K562 (cell line): Measurements from ENCODE around the gene CSNK1A1. TPM values are rescaled to one million over a fixed set of nuclear protein-coding genes. Genes with fewer than 3 reads are reported as not detected.

Source experiments
- CBFA2T3 ChIP-seq: fragments of 450-650 bp; IDR thresholded peaks from 2 replicates; pipeline ENCODE4 v1.6.1; 2017
- FOXJ3 ChIP-seq: sonication (generic); formaldehyde crosslinking; IDR thresholded peaks from 2 replicates; pipeline ENCODE4 v1.4.0; 2020; ENCODE audit warnings: mild to moderate bottlenecking, missing genetic modification reagents
- FUS ChIP-seq: fragments of 200-400 bp; formaldehyde crosslinking; optimal IDR thresholded peaks from 2 replicates; pipeline ENCODE3; 2017; ENCODE audit warnings: low read depth, low read length
- JUN ChIP-seq, 2 experiments: sonication (generic) in 1 of 2; formaldehyde crosslinking in 1 of 2; IDR thresholded peaks; 2 replicates each; pipeline versions ENCODE4 v1.6.1 to v1.8.0; 2012 to 2022; ENCODE audit warnings: borderline replicate concordance in 2 of 2, mild to moderate bottlenecking in 2 of 2, improper control_type of control experiment in 1 of 2, low read depth in 1 of 2, low read length in 1 of 2, missing genetic modification reagents in 1 of 2
- LEF1 ChIP-seq: fragments of 450-650 bp; IDR thresholded peaks from 2 replicates; pipeline ENCODE4 v1.6.1; 2016; ENCODE audit warnings: mild to moderate bottlenecking
- NR3C1 ChIP-seq: sonication (generic); formaldehyde crosslinking; IDR thresholded peaks from 2 replicates; pipeline ENCODE4 v1.8.1; 2022; ENCODE audit warnings: missing genetic modification reagents
- OTX1 ChIP-seq: fragments of 450-650 bp; formaldehyde crosslinking; IDR thresholded peaks from 2 replicates; pipeline ENCODE4 v1.4.0; 2022; ENCODE audit warnings: mild to moderate bottlenecking
- PHB2 ChIP-seq: fragments of 450-650 bp; IDR thresholded peaks from 2 replicates; pipeline ENCODE4 v1.6.1; 2017; ENCODE audit warnings: low read depth
- POLR2B ChIP-seq: fragments of 450-650 bp; IDR thresholded peaks from 2 replicates; pipeline ENCODE4 v1.6.1; 2018; ENCODE audit warnings: low read depth; ENCODE audit not compliant: partially characterized antibody
- POLR3A ChIP-seq: IDR thresholded peaks from 2 replicates; pipeline ENCODE4 v1.6.1; 2011; ENCODE audit warnings: borderline replicate concordance, mild to moderate bottlenecking, moderate library complexity; ENCODE audit not compliant: insufficient read length, insufficient read depth; ENCODE audit errors: extremely low read depth
- SOX6 ChIP-seq: fragments of 450-650 bp; IDR thresholded peaks from 2 replicates; pipeline ENCODE4 v1.6.1; 2014; ENCODE audit warnings: mild to moderate bottlenecking
- TCF3 ChIP-seq: sonication (generic); formaldehyde crosslinking; IDR thresholded peaks from 2 replicates; pipeline ENCODE4 v1.4.0; 2020; ENCODE audit warnings: mild to moderate bottlenecking, missing genetic modification reagents
- TRIM28 ChIP-seq: fragments of 450-650 bp; IDR thresholded peaks from 2 replicates; pipeline ENCODE4 v1.6.1; 2017
- ZFP1 ChIP-seq: fragments of 450-650 bp; formaldehyde crosslinking; IDR thresholded peaks from 2 replicates; pipeline ENCODE4 v1.4.0; 2020; ENCODE audit warnings: mild to moderate bottlenecking, mixed read lengths
- ZKSCAN8 ChIP-seq: fragments of 200-800 bp; sonication (Bioruptor generic); IDR thresholded peaks from 2 replicates; pipeline ENCODE4 v1.6.1; 2016; ENCODE audit warnings: missing genetic modification characterization, missing compliant biosample characterization
- ZNF165 ChIP-seq: fragments of 250-450 bp; sonication (Bioruptor Pico); IDR thresholded peaks from 2 replicates; pipeline ENCODE4 v1.4.0; 2020; ENCODE audit warnings: borderline replicate concordance
- ZNF668 ChIP-seq: fragments of 250-450 bp; sonication (Bioruptor Pico); IDR thresholded peaks from 2 replicates; pipeline ENCODE4 v1.8.0; 2022; ENCODE audit warnings: mild to moderate bottlenecking, inconsistent platforms
- ZNF696 ChIP-seq: fragments of 250-450 bp; sonication (Bioruptor Pico); conservative IDR thresholded peaks from 2 replicates; pipeline ENCODE4 v1.4.0; 2020; ENCODE audit warnings: mild to moderate bottlenecking, moderate library complexity
- polyA plus RNA-seq, 8 experiments: library from polyadenylated mRNA; depleted of rRNA in 4 of 8; stranded (reverse) in 5 of 8; unstranded in 3 of 8; fragments of >200 nt; fragmentation: Nextera tagmentation in 2 of 8; fragmentation: Illumina TruSeq in 1 of 8; extraction: Ambion mirVana in 2 of 8; extraction: Trizol in 1 of 8; gene quantifications; 2 replicates each; pipeline versions ENCODE4 v1.2.1 to v1.2.3, GENCODE V29; 2011 to 2014; ENCODE audit warnings: inconsistent platforms in 1 of 8, missing spikeins in 1 of 8
- total RNA-seq, 7 experiments: library from RNA; depleted of rRNA in 6 of 7; stranded (reverse); fragments of >200 nt in 6 of 7; fragmentation: Illumina TruSeq in 2 of 7; extraction: Trizol in 2 of 7; gene quantifications; 2 replicates each; pipeline versions ENCODE4 v1.2.1 to v1.2.3, GENCODE V29; 2011 to 2021; ENCODE audit warnings: low replicate concordance in 1 of 7
- TF ChIP-seq, protein P1 (sequence below): fragments of 450-650 bp; IDR thresholded peaks from 2 replicates; pipeline ENCODE4 v1.6.1; 2016; ENCODE audit warnings: mild to moderate bottlenecking, moderate library complexity

CSNK1A1 gene
- total and polyA plus RNA-seq, 9 of the 15 experiments (the other 6 are each of a cell fraction or from before 2014, with no cell fraction given): 49.1 to 196 (median 154) TPM

DNA sequence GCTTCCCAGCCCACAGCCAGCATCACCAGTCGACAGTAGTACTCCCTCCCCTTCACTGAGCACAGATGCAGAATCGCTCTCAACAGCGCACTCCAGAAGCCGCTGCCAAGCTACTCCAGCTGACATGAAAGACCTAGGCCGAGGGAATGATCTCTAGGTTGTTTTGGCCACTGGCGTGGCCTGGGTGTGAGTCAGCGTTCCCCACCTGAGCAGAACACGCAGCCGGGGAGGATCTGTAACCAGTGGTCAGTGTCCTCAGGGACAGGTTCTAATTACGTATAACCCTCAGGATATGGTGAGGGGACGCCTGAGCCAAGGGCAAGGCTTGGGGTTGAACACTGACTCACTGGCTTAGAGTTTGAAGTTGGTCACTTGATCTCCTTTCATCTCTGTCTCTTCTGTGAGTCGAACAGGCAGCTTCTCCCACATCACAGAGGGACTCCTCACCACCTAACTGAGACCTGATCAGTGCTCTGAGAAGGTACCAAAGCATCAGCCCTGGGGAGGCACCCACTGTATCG, 95.3 kb downstream of the CSNK1A1 start (continued):
- peak; percentile 45; the same call in 1 of the 2 replicates for TF ChIP-seq CBFA2T3
- TF ChIP-seq ZNF696 (CRISPR knock-in tag): no peak
- no peak for TF ChIP-seq ZKSCAN8 (CRISPR knock-in tag)
- peak; percentile 10; the same call in 1 of the 2 replicates for TF ChIP-seq OTX1 (CRISPR knock-in tag)
- no peak for TF ChIP-seq ZFP1 (CRISPR knock-in tag)
- no peak for TF ChIP-seq ZNF668 (CRISPR knock-in tag)
- TF ChIP-seq, protein P1, sequence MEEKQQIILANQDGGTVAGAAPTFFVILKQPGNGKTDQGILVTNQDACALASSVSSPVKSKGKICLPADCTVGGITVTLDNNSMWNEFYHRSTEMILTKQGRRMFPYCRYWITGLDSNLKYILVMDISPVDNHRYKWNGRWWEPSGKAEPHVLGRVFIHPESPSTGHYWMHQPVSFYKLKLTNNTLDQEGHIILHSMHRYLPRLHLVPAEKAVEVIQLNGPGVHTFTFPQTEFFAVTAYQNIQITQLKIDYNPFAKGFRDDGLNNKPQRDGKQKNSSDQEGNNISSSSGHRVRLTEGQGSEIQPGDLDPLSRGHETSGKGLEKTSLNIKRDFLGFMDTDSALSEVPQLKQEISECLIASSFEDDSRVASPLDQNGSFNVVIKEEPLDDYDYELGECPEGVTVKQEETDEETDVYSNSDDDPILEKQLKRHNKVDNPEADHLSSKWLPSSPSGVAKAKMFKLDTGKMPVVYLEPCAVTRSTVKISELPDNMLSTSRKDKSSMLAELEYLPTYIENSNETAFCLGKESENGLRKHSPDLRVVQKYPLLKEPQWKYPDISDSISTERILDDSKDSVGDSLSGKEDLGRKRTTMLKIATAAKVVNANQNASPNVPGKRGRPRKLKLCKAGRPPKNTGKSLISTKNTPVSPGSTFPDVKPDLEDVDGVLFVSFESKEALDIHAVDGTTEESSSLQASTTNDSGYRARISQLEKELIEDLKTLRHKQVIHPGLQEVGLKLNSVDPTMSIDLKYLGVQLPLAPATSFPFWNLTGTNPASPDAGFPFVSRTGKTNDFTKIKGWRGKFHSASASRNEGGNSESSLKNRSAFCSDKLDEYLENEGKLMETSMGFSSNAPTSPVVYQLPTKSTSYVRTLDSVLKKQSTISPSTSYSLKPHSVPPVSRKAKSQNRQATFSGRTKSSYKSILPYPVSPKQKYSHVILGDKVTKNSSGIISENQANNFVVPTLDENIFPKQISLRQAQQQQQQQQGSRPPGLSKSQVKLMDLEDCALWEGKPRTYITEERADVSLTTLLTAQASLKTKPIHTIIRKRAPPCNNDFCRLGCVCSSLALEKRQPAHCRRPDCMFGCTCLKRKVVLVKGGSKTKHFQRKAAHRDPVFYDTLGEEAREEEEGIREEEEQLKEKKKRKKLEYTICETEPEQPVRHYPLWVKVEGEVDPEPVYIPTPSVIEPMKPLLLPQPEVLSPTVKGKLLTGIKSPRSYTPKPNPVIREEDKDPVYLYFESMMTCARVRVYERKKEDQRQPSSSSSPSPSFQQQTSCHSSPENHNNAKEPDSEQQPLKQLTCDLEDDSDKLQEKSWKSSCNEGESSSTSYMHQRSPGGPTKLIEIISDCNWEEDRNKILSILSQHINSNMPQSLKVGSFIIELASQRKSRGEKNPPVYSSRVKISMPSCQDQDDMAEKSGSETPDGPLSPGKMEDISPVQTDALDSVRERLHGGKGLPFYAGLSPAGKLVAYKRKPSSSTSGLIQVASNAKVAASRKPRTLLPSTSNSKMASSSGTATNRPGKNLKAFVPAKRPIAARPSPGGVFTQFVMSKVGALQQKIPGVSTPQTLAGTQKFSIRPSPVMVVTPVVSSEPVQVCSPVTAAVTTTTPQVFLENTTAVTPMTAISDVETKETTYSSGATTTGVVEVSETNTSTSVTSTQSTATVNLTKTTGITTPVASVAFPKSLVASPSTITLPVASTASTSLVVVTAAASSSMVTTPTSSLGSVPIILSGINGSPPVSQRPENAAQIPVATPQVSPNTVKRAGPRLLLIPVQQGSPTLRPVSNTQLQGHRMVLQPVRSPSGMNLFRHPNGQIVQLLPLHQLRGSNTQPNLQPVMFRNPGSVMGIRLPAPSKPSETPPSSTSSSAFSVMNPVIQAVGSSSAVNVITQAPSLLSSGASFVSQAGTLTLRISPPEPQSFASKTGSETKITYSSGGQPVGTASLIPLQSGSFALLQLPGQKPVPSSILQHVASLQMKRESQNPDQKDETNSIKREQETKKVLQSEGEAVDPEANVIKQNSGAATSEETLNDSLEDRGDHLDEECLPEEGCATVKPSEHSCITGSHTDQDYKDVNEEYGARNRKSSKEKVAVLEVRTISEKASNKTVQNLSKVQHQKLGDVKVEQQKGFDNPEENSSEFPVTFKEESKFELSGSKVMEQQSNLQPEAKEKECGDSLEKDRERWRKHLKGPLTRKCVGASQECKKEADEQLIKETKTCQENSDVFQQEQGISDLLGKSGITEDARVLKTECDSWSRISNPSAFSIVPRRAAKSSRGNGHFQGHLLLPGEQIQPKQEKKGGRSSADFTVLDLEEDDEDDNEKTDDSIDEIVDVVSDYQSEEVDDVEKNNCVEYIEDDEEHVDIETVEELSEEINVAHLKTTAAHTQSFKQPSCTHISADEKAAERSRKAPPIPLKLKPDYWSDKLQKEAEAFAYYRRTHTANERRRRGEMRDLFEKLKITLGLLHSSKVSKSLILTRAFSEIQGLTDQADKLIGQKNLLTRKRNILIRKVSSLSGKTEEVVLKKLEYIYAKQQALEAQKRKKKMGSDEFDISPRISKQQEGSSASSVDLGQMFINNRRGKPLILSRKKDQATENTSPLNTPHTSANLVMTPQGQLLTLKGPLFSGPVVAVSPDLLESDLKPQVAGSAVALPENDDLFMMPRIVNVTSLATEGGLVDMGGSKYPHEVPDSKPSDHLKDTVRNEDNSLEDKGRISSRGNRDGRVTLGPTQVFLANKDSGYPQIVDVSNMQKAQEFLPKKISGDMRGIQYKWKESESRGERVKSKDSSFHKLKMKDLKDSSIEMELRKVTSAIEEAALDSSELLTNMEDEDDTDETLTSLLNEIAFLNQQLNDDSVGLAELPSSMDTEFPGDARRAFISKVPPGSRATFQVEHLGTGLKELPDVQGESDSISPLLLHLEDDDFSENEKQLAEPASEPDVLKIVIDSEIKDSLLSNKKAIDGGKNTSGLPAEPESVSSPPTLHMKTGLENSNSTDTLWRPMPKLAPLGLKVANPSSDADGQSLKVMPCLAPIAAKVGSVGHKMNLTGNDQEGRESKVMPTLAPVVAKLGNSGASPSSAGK: peak; percentile 73
- TF ChIP-seq NR3C1: no peak
- no peak for TF ChIP-seq POLR3A
- TF ChIP-seq LEF1: peak; percentile 66; the same call in 1 of the 2 replicates
- TF ChIP-seq FUS: no peak
- TF ChIP-seq SOX6: no peak; the same call in 1 of the 2 replicates
- TF ChIP-seq POLR2B: peak; percentile 34
- 0 out of 2 replicates have a peak, but pooled peaks have one; percentile 11 for TF ChIP-seq TRIM28
- no peak for TF ChIP-seq PHB2
- TF ChIP-seq FOXJ3 (CRISPR knock-in tag): no peak
- no peak for TF ChIP-seq ZNF165 (CRISPR knock-in tag)
- TF ChIP-seq TCF3 (CRISPR knock-in tag): peak; percentile 47; the same call in 1 of the 2 replicates
- TF ChIP-seq JUN (IDR thresholded peaks at IDR 0.05; ENCODE audit: borderline replicate concordance, low read depth, low read length): peak; percentile 75
- TF ChIP-seq JUN (CRISPR knock-in tag; IDR thresholded peaks at IDR 0.05; ENCODE audit: borderline replicate concordance): 0 out of 2 replicates have a peak, but pooled peaks have one; percentile 30
